B cell (primary cell): ENCODE measurements around the gene TMEM44.

Experiments used
- CTCF ChIP-seq: fragments of 200-600 bp; IDR thresholded peaks from one replicate; pipeline ENCODE4 v1.8.0; 2022; ENCODE audit warnings: antibody characterized with exemption, mild to moderate bottlenecking
- EZH2 ChIP-seq: IDR thresholded peaks from 2 replicates; pipeline ENCODE4 v1.6.1; 2012; ENCODE audit warnings: borderline replicate concordance, low read depth, mild to moderate bottlenecking, moderate library complexity, low read length; ENCODE audit not compliant: insufficient read depth, poor library complexity, severe bottlenecking

GRCh38 chr3:194610689-194611088 is 22.5 kb downstream of the TMEM44 start:
- no peak for TF ChIP-seq CTCF
- no peak for TF ChIP-seq EZH2
